Measurements from ENCODE around the gene RHBDD1.

Gene RHBDD1

DNA sequence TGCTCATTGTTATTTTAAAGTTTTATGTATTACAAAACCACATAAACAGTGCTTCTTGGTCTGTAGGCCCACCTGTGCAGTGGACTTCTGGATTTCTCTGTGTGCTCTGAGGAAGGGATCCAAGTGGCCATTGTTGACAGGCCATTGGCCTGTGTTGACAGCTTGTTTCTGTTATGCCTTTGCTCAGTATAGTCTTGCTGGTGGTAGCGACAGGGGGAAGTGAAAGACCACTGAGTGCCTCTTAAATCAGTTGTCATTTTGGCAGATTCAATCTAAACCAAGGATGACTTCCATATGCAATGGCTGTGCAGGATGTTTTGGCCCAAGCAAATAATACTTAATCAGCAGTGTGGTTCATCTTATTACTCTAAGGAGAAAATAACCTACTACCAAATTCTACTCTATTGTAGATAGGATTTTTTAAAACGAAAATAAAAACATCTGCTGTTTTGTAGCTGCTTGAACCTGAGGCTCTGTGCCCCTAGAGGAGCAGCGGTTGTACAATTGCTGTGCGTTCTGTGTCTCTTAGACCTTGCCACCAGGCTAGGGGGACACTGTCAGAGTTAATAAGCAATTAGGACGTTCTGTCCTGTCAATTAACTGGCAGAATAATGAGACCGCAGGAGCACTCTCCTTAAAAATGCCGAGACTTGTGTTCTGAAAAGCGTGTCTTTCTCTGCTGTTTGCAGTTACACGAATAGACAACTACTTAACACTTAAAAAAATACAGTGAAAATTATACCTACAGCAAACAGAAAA is 108.2 kb downstream of the RHBDD1 start:
- DNase-seq, result no peak

DNA sequence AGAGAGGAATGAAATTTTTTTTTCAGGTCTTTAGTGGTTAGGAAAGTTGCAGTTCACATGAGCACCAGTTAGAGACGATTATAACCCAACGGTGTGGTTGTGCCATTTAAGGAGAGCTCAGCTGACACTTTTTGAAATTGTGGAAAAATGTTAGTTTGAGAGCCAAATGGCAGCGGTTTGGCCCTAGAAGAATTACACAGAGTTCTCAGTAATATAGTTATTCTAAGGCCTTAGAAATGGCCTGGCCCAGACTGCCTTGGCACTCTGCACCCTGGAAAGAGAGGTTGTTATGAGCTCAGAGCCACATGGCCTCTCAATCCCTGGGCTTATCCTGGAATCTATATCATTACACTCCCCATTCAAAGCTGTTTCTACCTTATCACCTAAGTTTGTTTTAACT is 117.4 kb downstream of the RHBDD1 start:
- peak; percentile 74 for DNase-seq

DNA sequence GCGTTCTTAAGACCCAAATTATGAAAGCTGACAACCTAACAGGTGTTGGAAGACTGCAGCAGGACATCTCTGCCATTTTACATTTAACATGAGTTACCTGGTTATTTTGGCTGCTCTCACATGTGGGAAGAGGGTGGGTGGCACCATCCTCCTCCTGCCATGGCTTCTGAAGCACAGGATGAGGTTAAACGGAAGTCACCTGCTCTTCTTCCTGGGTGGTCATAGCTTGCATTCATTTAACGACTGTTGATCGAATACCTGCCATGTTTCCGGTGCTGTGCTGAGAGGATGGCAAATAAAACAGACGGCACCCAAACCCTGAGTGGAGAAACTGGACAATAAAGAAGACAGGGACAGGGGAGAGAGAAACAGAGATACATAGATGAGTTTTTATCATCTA is 118.0 kb downstream of the RHBDD1 start:
- DNase-seq, result no peak

DNA sequence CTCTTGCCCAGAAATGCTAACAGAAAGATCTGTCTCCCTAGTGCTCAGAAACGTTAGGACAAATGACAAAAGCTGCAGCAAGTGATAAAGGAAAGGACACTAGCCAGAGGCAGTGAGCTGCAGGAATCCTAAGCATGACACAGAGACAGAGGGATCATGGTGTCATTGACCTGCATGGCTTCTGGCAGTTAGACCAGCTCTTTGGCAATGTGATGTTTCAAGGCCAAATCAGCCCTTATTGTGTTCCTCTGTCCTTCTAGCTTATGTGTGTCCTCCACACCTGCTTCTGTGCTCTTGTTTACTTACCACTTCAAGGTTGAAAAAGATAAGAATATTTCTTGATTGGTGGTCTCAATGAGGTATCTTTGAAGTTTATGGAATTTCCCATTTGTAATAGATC is 120.8 kb downstream of the RHBDD1 start:
- DNase-seq, result no peak

DNA sequence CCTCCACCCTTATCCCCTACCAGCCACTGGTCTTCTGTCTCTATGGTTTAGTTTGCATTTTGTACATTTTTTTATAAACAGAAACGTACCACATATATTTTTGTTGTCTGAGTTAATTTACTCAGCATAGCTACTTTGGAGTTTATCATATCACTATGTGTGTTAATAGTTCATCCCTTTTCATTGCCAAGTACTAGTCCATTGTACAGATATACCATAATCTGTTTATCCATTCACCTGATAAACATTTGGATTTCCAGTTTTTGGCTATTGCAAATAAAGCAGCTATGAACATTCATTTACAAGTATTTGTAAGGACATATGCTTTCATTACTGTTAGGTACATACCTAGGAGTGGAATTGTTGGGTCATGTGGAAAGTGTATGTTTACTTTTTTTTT is 123.6 kb downstream of the RHBDD1 start:
- DNase-seq, result no peak

DNA sequence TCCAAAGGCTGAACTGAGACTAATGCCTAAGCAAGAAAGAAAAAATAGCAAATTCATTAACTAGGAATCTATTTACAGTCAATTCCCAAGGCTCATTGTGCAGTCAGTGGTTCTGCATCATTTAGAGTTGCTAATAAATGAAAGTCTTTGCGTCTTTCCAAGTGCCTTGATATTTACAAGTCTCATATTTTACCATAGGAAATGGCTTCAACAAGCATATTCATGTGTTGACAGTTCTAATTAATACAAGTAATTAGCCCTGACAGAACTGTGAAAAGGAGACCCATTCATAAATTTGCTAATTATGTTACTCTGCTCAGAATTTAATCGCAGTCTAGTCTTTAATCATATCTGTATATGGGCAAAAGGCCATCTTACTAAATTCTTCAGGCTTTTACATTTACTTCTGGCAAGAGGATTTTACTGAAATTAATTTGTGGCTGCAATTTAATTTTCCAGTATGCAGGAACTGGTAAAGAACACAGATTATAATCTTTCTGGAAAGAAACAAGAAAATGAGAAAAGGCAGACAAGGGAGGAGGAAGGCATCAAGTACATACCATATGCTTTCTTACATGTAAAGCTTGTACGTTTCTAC is 126.4 kb downstream of the RHBDD1 start:
- DNase-seq, result no peak

DNA sequence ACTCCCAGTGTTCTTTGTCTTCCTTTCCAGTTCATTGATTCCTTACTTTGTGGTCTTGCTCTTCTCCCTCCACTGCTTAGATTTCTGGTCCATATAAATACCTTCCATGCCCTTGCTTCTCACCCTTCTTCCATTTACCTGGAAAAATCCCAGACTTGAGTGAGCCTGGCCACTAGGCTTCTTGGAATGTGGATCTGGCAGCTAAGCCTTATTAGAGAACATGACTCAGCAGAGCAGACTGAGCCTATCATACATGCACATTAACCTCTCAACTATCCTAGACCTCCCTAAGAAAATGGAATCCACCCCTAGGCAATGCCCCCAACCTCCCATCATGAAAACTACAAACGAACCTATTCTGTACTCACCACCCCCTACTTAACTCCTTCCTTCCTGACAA is 127.7 kb downstream of the RHBDD1 start:
- no peak for DNase-seq

DNA sequence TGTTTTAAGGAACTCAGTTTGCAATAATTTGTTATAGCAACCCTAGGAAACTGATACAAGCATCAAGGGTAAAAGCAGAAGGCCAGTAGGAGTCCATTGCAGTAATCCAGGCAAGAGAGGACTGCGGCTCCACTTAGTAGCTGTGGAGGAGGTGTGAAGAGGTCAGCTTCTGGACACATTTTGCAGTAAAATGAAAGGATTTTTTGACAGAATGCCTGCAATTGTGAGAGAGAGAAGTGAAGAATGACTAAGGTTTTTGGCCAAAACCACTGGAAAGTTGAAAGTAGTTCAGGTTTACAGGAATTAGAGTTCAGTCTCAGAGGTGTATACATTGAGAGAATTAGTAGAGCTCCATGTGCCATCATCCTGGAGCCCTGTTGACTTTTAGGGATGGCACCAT is 129.5 kb downstream of the RHBDD1 start:
- DNase-seq, result no peak

DNA sequence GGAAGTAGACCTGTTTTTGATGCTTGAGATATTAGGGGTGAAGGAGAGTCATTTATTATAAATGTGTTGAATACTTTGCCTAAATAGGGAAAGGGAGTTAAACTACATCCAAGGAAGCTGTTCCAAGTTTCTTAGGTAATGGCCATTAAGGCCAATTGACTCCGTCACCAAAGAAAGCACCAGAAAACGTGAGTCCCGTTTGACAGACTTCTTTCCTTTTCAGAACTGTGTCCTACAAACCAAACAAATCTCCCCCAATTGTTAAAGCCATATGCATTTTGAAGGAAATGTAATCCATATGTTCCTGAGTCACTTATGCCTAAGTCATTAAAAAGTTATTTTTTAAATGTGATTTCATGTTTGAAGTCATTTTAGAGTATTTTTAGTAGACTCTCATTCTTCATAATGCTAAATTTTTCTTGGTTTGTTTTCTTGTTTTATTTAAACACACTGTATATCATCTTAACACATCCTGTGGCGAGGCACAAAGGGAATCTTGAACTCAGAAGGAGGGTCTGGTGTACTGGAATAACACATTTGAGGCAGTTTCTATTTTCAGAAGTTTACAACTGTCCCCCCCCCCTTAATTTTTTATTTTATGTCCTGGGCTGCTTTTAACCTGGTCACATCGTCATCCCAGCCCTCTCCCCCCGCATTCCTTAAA is 133.7 kb downstream of the RHBDD1 start:
- DNase-seq, result no peak

DNA sequence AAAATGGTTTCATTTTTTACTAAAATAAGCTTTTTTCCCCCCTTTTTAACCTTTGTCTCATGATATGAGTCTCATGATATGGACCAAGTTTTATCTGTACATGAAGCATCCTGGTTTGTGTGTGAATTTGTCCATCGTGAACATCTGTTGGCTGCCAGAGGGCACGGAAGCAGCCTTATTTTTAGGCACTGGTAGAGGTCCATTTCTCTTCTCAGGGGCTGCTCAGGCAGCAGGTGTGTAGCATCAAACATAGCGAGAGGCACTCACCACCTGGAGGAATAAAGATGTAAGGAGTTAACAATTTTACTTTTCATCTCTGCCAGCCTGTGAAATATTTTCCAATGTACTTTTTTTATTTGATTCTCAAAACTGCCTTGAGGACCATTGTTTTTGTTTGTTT is 134.5 kb downstream of the RHBDD1 start:
- DNase-seq, result no peak

DNA sequence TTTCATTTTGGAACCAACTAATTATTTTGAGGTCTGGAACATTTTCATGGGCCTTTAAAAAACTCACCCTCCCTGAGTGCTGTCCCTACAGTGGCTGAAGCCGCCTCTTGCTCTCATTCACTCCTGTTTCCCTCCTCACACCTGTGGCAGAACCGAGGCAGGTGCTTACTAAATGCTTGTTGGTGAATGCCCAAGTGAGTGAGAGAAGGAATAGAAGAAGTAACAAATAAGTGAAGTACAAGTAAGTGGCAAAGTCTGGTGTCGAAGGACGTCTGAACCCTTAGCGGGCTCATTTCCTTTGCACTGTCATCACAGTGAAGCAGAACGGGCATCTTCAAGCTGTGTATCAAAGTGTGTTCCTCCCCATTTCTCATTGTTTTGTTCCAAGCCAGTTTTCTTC is 135.2 kb downstream of the RHBDD1 start:
- no peak for DNase-seq

DNA sequence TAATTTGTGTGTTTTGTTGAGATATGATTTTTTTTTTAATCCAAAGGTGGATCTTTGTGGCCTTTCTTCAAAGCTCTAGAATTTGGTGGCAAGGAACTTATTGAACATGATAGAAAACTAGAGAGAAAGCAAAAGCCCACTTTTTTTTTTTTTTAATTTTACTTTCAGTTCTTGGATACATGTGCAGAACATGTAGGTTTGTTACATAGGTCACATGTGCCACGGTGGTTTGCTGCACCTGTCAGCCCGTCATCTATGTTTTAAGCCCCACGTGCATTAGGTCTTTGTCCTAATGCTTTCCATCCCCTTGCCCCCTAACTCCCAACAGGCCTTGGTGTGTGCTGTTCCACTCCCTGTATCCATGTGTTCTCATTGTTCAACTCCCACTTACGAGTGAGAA is 135.9 kb downstream of the RHBDD1 start:
- no peak for DNase-seq

DNA sequence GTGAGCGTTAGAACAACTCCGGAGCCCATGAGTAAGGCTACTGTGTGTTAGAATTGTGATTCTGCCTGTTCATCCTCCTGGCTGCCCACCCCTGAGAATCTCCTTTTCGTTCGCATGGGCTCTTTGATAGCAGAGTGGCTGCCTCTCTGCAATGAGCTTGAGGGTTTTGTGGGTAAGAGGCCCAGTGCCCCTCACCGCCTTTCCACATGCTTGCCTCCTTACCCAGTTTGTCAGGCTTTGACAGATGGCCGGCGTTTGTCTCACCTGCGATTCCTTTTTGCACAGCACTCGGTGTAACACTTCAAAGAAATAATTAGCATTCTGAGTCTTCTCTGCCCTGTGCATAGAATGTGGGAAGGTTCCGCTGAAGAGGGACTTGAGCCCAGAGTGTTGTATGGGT is 138.0 kb downstream of the RHBDD1 start:
- DNase-seq, result no peak

DNA sequence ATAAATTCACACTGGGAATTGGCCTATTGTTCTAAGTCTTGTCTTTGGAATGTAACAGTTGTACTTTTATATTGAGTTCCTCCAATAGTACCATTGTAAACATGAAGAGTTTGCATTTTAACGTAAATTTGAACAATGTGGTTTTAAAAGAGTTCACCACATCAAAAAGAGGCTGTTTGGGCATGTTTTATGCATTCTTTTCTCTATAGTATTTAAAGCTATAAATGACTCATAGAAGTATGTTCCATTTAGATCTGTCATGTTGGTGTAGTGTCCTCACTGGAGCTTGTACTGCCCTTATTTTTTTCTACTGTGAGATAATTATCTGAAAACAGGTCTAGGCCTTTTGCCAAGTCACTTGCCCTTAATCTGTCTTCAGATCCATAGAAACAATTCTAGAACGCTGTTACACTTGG is 141.9 kb downstream of the RHBDD1 start:
- DNase-seq, result no peak

DNA sequence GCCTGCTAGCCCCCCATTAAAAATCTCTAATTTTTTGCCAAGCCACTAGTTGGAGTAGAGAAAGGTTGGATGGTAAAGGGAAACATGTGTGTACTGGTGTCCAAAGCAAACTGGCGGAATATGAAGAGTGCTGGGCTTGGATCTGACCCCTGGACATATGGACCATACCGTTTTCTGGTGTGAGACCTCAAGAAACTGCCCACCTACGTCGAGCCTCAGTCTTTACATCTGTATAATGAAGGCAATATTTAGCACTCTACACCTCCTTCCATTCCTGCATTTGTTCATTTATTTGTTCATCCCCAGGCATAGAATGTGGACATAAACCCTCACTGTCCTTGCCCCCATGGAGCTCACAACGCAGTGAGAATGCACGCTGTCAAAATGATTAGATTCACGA is 142.4 kb downstream of the RHBDD1 start:
- no peak for DNase-seq

DNA sequence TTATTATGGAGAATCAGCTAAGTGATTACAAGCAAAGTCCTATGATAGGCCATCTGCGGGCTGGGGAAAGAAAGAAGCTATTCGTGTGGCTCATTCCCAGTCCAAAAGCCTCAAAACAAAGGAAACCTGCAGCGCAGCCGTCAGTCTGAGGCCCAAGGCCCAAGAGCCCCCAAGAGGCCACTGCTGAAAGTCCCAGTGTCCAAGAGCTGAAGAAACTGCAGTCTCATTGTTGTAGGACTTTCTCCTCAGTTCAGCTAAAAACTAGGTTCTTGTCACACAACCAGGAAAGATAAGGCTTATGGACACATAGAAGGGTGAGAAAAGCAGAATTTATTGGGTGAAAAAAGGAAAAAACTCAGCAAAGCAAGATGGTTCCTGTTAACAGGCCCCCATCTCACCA is 143.2 kb downstream of the RHBDD1 start:
- no peak for DNase-seq

DNA sequence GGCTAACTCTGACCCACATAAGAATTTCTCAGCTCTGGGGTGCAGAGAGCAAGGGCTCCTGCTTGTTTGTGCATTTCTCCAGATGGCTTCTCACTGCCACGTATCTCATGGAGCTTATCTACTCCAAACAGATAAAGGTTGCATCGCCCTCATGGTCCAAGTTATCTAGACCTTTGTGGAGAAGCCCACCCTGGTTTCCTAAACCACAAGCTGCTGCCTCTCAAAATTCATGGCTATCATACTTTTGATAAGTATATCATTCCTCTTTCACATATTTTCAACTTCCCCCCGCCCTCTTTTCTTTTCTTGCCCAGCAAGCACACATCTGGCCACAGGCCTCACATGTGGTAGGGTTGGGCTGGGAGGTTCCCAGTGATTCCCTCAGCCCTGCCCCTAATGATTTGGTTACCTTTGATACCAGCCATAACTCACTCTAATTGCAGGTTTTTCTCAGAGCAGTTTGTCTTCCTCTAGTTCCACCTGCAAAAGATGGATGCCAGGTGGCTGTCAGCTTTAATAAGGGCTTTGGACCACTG is 146.0 kb downstream of the RHBDD1 start:
- DNase-seq, result no peak

DNA sequence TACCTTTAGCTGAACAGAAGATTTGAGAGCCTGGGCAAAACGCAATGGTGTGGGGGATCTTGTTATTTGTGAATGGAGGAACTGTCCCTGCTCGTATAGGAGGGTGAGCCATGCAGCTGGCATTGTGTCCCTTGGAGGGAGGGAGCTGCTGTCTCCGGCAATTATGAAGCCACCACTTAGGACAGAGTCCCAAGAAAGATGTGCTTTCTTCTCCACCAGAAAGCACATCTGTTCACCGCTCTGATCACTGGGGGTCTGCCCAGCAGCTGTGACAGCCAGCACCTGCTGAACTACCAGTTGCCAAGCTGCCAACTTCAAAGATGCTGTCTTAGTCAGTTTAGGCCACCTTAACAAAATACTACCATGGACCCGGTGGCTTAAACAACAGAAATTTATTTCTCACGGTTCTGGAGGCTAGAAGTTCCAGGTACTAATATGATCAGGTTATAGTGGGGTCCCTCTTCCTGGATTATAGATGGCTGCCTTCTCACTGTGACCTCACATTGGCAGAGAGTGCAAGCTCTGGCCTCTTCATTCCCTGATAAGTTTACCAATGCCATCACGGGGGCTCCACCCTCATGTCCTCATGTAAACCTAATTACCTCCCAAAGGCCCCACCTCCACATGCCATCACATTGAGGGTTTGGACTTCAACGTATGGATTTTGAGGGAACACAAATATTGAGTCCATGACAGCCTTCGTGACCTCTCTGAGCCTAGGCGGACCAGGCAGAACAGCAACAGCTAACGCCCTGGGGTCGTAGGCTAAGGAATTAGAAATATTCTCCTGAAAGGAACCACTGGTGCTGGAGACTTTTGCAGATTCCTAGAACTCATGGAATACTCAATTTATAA is 148.3 kb downstream of the RHBDD1 start:
- no peak for DNase-seq

DNA sequence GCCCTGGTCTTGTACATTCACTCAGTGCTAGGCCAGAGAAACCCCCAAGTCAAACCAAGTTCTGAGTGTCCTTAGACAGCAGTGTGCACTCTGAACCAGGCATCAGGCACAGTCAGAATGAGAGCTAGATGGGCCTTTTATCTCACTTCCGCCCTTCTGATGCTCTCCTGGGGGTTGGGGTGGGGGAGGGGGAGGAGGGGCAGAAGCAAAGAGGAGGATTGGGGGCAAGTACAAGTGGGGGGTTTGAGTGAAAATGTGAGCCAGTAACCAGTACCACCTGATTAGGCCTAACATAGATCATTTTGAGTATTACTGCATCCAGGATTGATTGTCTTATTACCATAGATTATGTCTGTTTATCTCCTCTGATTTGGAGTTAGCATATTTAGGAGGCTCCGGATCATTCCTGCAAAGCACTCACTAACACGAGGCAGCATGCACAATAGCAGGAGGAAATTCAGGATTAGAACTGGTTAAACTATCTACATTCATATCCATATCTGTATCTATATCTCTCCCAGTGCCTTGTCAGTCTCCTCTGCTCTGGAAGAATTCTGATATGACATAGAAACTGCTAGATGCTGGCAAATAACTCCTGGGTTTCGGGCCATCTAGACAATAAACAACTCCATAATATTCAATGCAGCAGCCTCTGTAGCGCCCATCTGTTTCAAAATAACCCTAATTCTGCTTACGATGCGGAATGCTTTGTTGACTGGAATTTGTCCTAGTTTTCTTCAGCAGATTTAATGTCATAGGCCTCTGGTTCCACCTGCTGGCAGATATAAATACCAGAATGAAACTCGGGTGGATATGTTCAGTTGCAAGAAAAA is 149.1 kb downstream of the RHBDD1 start:
- DNase-seq, result peak; percentile 48

DNA sequence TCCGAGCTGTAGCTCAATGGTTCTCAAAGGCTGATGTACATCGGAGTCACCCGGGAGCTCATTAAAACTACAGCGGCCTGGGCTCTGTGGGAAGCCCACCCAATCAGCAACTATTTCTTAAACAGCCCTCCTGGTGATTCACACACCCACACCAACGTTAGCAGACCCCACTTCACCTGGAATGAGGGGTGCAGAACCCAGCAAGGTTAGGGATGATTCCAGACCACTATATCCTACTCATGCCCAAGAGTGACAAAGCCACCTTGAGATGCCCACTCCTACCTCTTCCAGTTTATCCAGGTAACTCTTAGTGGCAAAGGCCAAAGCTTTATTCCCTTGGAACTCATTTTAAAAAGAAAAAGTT is 149.7 kb downstream of the RHBDD1 start:
- DNase-seq, result no peak

DNA sequence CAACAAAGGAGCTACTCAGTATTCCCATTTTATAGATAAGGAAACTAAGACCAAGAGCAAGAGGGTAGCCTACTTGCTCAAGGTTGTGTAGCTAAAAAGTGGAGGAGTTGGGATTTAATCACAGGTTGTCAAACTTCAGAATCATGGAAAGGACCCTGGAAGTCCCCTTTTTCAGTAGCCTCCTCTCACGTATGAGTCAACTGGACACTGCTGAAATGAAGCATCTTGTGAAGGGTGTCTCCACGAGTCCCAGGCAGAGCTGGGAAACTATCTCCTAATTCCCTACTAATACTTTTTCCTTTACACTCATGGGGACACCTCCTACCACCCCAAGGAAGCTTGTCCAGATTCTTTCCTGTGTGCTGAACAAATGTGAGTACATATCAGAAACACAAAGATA is 155.8 kb downstream of the RHBDD1 start:
- no peak for DNase-seq

DNA sequence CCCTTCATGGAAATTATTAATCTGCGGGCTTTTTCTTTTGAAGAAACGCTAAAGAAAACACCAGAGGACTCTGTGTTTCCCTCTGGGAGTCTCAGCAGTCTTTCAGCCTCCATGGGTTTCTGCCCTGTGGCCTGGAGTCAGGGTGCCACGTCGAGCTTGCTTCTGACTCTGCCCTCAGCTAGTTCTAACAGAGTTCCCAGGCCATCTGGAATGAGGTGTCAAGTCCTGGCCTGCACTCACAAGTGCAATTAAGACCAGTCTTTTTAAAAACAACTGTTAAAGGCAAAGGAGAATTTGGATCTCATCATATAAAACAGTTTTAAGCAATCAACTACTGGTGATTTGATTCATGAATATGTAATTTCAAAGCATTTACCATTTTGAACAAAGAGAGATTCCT is 157.3 kb downstream of the RHBDD1 start:
- DNase-seq, result no peak
